HFF-Myc (cell line): ENCODE results near the gene IL17B.

Experiments
- DNase-seq: peaks from one replicate; pipeline ENCODE4 v3.0.0-alpha.2; 2011; ENCODE audit warnings: low read depth; ENCODE audit errors: extremely low read depth
- H3K4me3 ChIP-seq: replicated peaks from 2 replicates; pipeline ENCODE4 v1.5.1; 2011; ENCODE audit warnings: low read depth, mild to moderate bottlenecking, control low read depth, low read length
- CTCF ChIP-seq: IDR thresholded peaks from 2 replicates; pipeline ENCODE4 v1.5.1; 2012; ENCODE audit warnings: mild to moderate bottlenecking, low read depth, low read length, control low read depth; ENCODE audit errors: missing control alignments

IL17B gene

DNA sequence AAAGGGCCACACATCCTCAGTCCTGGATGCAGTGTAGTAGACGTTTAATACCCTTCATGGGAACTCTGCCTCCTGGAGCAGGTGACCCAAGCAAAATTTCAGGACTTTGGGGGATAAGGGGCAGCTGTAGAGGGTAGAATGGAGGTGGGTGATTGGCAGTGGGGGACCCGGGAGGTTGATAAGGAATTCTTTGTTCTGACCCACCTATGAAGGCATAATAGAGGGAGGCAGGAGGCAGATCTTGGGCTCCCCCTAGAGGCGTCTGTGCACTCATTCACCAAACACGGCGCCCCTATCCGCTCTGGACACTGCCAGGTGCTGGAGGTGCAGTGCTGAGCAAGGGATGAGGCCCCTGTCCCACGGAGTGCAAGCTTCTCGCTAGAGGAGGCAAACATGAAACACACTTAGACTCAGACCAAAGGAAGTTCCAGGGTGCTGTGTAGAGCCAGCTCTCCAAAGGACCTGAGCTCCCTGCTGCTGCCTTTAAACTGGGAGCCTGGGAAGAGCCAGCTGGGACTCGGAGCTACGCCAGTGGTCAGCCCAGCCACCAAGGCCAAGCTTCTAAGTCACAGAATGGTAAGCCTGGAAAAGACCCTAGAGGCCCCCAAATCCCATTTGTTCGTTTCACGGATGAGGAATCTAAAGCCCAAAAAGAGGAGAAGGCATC is 7.7 kb downstream of the IL17B start:
- peak; percentile 83 for TF ChIP-seq CTCF
- H3K4me3 ChIP-seq, result no peak overlapping the region
- DNase-seq, result no peak

DNA sequence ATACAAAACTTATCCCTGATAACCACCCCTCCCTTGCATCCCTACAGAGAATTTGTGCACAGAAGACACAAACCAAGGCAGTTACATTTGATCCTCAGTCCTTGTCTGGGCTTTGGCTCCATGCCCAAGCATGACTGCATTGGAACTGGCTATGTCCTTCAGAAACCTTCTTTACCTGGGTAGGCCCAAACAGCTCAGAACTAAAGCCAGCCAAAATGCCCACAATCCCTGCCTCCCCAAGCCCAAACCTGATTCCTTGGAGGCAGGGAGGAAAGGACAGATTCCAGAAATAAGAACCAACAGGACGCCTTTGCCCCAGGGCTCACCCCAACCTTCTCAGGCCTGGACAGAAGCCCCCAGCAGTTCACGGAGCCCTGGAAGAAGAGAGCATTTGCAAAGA is 8.2 kb downstream of the IL17B start:
- no peak for DNase-seq
- no peak for TF ChIP-seq CTCF
- H3K4me3 ChIP-seq, result no peak overlapping the region

GRCh38 chr5:149367972-149368645 is 11.0 kb downstream of the IL17B start:
- TF ChIP-seq CTCF, result no peak
- DNase-seq, result no peak
- H3K4me3 ChIP-seq, result no peak overlapping the region

DNA sequence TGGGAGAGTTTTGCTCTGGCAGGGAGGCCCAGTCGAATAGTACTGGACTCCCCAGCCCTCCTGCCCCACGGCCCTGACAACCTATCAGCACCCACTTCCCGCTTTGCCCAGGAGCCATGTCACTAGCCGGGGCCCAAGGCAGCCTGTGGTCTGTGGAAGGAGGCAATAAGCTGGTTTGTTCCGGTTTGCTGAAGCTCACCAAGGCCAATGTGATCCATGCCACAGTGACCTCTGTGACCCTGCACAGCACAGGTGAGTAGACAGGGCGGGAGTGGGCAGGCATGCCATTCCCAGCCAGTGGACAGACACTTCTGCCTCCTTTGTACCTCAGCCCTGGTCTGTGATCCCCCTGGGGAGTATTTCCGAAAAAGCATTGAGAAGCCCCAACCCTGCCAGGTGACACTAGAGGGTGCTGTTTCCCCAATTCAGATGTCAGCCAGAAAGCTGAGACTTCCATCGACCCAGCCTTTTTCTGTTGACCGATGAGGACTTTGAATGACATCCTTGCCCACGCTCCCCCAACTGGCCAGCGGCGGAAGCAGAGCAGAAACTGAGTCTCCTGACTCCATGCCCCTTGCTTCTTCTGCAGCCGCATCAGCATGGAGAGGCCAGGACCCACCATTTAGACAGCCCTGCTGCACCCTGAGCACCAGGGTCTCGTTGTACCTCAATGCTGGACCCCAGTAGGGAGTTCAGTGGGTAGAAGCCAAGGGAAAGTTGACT is 11.7 kb downstream of the IL17B start:
- peak; percentile 96 for TF ChIP-seq CTCF
- H3K4me3 ChIP-seq, result no peak overlapping the region
- DNase-seq, result peak; percentile 69

DNA sequence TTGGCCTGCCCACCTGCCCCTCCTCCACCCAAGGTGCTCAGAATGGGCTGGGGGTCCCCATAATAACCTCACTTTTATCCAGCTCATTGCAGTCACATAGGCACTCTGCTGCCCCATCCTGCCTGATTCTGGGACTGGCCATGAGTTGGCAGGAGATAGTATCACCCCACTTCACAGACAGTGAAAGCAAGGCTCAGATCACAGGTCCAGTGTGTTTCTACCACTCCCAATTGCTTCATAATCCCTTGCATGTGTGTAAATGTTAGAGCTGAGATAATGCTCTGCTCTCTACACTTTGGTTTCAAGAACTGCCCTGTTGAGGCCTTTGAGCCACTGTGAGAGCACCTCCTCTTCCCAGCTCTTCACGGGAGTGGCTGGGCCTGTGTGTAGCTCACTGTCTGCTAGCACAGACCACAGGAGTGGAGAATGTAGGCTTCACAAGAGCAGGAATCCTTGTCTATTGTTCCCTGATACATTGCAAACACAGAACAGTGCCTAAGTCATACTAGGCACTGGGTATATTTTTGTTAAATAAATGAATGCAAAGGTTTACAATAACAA is 12.8 kb downstream of the IL17B start:
- H3K4me3 ChIP-seq, result no peak overlapping the region
- TF ChIP-seq CTCF, result no peak
- no peak for DNase-seq

- TF ChIP-seq CTCF, result no peak
- no peak for DNase-seq
- H3K4me3 ChIP-seq, result no peak overlapping the region
Measured at GRCh38 chr5:149365418-149365817, 13.7 kb downstream of the IL17B start.
